ENCODE results near the gene ADGRL4.
"Not testable (repeated sequence)": the region's sequence is repeated elsewhere in the genome, so short reads cannot be mapped to it uniquely, and the experiment has no call there.

Gene ADGRL4

DNA sequence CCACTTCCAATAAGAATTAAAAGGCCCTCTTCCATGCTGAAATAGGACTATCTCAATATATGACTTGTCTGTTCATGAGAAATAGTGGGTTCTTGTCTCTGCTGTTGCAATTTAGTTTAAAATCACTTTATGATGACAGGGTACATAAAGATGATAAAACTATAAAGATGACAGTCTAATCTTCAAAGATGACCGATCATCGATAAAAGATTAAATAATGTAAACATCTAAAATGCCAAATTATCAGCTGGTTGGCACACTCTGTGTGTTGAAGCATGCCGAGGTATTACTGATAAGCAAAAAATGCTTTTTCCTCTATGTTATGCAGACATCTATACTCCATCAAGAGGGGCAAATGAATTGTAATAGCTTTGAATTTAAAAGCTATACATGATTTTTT is 89.5 kb downstream of the ADGRL4 start:
- no peak for DNase-seq

DNA sequence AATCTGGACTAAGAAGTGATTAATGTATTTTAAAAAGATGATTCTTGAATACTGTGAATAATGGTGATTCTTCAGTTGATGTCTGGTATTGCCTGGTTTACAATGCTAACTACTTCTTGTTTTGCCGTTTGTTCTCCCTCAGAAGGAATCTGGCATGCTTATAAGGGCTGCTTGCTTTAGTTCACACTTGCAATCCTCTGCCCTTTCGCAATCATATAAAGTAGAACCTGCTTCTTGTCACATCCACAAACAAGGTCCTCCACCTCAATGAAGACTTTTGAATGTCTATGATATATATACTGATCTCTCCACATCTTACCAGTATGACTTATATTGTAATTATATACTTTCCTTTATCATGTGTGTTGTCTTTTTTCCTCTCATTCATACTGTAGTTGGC is 92.6 kb downstream of the ADGRL4 start:
- no peak for DNase-seq

DNA sequence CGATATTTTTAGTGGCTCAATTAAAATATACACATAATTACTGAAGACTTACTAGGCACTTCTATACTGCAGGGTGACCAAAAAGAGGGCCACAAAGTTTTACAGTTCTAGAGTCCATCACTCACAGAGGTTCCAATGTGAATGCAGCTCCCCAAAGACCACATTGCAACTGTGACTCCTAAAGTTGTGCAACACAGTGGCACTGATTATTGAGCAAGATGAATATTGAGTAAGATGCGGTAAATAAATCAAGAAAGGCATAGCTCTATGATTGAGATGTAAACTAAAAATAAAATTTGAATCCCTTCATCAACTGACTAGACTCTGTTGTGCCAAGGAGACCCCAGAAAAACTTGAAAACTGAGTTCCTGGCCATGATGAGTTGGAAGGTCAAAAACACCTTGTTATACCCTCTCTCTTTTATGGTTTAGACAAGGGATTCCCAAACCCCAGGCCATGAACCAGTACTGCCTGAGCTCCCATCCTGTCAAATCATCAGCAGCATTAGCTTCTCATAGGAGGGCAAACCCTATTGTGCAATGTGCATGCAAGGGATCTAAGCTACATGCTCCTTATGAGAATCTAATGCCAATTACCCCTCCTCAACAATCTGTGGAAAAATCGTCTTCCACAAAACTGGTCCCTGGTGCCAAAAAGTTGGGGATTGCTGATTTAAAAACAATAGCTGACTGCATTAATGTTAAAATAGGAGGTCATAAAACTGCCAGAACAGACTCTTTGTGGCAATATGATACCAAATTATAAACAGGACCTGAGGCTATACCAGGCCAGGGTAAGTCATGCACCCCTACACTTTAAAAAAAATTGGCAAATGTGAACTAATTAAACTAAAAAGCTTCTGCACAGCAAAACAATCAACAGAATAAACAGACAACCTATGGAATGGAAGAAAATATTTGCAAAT is 94.3 kb downstream of the ADGRL4 start:
- DNase-seq, result no peak

DNA sequence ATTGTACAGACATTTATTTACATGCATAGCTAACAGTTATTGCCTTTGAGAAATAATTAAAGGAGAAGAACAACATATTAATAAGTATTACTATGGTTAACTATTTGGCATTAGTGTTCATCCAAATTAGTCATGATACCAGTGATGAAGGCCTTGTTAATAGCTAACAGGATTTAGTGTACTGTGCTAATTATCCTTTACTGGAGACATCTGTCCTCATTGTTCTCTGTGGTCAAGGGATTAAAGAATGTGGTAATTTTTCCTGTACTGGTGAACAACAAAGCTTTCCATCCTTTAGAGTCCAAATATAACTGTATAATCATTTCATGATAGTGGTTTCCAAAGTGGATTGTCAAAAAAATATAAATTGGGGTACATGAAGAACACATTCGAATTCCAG is 103.9 kb downstream of the ADGRL4 start:
- no peak for DNase-seq

DNA sequence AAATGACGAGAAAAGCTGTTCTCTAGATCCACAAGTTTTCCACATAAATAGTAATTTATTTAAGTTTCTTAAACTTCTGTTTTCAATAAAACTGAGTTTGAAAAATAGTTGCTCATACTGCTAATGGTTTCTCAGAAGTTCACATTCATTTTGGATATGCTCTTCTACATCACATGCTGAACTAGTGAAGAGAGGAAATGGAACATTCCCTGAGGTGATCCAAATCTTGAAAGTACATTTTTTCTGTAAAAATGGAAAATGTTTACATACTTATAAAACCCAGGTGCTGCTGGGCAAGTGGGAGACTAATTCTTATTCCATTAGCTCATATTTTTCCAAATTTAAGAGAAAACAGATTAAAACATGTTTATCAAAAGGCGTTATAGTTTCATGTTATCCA is 111.7 kb downstream of the ADGRL4 start:
- DNase-seq, result no peak

DNA sequence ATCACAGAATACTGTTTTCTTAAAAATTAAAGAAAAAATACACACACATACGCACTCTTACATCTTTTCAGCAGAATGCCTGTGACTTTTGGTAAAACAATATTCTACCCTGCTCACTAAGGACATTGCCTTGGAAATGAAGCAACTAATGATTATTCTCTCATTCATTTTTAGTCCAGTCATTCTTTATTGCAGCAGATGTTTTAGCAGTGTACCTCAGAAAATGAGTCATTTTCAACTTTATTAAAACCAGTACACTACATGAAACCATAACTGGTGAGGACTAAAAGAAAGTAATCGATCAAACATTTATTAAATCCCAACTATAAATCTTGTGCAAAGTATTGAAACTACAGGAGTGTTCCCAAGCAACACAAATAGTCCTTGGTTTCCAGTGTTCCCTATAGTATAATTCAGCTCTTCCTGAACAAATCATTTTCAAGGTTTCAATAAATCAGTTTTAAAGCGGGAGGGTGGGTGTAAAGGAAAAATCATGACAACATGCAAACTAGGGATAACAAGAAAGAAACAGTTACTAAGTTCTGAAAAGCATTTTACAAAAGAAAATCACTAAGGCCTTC is 114.2 kb downstream of the ADGRL4 start:
- no peak for DNase-seq

DNA sequence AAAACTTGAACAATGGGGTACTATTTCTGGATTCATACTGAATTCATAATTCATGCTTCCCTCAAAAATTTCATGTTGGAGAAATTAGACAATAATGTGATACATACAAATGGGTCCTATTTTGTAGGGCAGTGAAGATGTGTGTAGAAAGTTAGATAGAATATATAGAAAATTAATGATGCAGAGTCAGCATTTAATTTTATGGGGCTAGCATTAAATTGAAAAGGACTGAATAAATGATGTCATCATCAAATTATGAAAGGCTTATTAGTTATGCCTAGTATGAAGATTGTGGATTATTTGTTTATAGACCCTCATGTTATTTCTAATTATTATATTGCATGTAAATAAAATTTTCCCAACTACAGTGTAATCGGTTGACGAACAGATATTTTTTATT is 119.1 kb downstream of the ADGRL4 start:
- no peak for DNase-seq

DNA sequence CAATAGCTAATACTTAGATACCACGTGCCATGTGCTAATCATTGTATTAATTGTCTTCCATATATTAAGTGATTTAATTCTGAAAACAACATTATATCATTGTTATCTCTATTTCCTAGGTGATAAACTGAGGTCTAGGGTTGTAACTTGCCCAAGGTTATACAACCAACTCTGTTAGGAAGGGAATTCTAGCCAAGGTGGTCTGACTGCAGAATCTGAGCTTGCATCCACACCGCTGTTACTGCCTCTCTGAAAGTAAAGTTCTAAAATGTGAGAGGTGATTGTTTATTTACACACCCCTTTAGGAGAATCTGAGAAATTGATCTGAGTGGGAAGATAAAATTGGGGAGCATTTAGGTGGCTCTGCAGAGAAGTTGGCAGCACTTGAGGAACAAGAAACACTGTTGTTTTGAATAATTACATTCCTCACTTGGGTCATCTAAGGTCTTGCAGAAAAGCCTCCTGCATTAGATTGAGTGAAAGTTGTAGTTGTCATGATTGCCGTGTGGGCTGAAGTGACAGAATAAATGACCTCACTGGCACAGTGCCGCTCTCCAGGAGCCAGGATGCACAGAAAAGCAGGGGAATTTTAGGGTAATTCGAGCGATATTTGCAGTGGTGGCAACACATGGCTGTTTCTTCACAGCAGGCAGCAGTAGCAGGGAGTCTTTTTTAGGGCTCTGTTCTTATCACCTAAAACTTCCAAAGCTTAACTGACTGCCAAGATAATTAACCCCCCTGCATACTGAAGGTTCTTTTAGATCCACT is 121.7 kb downstream of the ADGRL4 start:
- no peak for DNase-seq

DNA sequence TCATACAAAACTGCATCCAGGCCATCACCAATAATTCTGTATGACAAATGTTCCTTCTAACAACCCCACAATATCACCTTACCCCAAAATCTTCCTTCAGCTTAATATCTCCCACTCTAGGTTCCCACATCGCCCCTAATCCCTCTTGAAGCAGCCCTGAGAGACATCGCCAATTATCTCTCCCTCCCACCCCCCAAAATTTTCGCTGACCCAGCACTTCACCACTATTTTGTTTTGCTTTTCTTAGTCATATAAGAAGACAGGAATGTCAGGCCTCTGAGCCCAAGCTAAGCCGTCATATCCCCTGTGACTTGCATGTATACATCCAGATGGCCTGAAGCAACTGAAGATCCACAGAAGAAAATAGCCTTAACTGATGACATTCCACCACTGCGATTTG is 126.3 kb downstream of the ADGRL4 start:
- no peak for DNase-seq

DNA sequence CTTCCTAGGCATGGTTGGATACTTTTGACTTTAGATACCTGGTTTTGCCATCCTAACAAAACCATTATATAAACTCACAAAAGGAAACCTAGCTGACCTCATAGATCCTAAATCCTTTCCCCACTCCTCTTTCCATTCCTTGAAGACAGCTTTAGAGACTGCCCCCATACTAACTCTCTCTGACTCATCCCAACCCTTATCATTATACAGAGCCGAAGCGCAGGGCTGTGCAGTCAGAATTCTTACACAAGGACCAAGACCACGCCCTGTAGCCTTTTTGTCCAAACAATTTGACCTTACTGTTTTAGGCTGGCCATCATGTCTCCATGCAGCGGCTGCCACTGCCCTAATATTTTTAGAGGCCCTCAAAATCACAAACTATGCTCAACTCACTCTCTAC is 130.5 kb downstream of the ADGRL4 start:
- not testable (repeated sequence) for DNase-seq

DNA sequence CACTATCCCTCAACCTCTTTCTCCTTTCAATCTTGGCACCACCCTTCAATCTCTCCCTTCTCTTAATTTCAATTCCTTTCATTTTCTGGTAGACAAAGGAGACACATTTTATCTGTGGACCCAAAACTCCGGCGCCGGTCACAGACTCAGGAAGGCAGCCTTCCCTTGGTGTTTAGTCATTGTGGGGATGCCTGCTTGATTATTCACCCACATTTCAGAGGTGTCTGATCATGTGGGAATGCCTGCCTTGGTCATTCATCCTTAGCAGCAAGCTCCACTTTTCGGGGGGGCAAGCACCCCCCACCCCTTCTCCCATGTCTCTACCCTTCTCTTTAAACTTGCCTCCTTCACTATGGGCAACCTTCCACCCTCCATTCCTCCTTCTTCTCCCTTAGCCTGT is 133.7 kb downstream of the ADGRL4 start:
- DNase-seq, result not testable (repeated sequence)

DNA sequence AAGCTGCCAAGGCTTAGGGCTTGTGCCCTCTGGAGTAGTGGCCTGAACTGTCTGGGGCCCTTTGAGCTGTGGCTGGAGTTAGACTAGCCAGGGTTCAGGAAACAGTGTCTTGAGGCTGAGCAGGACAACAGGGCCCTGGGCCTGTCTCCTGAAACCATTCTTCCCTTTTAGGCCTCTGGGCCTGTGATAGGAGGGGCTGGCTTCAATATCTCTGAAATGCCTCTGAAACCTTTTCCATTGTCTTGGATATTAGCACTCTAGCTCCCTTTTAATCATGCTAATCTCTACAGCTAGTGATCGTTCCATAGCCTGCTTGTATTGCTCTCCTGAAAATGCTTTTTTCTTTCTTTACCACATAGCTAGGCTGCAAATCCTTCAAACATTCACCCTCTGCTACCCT is 135.3 kb downstream of the ADGRL4 start:
- no peak for DNase-seq

DNA sequence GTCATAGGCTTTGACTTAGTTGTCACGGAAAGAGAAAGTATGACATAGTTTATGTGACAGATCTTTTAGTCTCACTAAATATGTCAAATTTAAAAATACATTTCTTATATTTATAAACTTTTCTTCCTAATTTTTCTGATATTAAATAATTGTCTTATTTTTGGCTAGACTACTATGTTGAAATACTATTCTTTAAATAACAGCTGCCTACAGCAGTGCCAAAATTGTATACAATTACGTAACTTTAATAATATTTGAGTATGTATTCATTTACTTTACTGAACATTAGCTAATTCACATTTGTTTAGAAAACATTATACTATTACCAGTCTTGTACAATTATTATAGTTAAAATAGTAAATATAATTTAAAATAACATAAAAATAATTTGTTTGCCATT is 137.4 kb downstream of the ADGRL4 start:
- DNase-seq, result no peak

DNA sequence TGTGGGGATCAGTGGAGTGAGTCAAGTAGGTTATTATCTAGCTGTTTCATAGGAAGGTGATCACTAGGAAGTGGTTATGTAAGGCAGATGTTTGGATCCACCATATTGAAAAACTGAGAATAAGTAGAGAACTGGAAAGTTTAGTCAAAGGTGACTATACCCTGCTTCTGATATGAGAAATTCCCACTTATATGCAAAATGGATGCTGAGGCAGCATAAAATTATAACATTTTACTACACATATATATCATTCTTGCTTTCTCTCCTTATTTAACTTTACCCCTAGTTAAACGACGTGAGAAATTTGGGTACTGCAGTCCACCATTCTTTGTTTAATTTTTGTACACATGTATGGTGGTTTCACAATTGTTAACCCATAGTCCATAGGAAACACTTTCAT is 142.4 kb downstream of the ADGRL4 start:
- DNase-seq, result no peak

DNA sequence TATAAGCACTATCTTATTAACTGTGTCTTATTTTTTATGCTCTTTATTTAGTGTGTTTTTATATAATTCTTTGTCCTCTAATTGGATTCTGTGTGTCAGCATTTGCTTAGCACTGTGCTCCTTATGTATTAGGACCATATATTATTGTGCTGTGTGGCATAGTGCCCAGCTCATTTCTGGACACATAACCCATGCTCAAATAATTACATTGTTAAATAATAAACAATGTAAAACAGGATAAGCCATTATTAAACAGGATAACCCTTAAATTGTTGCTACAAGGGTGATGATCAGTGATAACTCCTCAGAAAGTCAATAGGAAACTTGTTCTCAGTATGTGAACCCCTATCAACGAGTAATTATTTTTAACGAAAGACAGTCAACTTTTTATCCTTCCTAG is 150.4 kb downstream of the ADGRL4 start:
- no peak for DNase-seq

DNA sequence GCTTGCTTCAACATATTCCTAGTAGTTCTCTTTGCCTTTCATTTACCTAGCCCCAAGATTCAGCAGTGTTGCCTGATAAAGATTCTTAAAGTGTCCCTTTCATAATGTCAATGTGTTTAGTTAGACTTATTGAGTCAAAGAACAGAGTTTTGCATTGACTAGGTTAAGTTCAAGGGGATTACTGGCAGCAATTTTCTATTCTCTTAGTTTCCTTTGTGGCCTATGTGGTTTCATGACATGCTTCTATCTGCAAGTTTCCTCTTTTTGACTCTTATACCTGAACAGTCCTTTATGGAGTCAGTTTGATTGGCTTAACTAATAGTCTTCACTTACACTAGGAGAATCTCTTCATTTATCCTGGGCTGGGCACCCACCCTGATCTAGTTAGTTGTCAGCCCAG is 151.3 kb downstream of the ADGRL4 start:
- no peak for DNase-seq

DNA sequence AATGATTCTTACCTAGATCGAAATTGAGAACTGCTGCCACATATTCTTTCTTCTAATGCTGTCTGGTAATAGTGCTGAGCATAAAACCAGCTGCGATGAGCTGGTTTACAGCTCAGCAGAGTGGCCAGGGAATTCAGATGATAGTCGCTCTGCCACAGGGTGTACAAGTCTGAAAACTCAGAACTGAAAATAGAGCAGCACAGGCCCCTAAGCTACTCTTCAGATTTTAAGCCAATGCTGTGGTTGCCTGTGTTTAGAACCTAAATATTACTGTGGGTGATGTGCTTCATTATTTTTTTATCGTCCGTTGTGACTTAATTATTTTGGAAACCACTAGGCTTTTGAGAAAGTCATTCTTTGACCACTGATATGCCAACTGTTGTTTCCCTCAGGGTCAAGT is 152.0 kb downstream of the ADGRL4 start:
- DNase-seq, result no peak

DNA sequence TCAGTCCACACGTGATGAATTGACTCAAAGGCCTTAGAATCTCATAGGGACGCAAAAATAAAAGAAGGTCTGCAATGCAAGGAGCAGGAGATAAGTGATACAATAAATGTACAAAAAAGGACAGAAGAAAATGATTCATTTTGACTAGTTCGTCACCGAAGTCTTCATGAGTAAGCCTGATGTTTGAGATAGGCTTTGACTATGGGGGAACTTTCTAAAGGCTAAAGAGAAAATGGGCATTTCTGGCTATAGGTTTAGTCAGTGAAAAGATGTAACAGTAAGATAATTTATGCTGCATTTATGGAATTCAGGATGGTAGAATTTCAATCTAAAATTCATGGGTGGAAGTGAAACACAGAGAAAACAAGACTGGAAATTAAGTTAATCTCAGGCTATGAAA is 163.0 kb downstream of the ADGRL4 start:
- no peak for DNase-seq

DNA sequence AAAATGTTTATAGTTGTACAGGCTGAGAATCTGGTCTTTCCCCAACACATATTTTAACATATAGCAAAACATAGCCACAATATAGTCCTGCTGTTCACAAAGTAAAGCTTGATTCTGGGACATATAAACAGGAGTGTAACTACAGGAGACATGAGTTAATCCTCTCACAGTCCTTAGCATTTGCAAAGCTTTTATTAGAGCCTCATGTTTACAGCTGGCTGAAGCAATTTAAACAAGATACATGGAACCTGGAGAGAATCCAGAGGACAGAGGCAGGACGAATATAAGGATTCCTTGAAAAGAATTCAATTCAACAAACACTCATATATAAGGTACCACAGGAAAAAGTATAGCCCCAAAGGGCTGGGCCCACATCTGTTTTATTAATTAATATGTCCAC is 163.4 kb downstream of the ADGRL4 start:
- DNase-seq, result no peak

DNA sequence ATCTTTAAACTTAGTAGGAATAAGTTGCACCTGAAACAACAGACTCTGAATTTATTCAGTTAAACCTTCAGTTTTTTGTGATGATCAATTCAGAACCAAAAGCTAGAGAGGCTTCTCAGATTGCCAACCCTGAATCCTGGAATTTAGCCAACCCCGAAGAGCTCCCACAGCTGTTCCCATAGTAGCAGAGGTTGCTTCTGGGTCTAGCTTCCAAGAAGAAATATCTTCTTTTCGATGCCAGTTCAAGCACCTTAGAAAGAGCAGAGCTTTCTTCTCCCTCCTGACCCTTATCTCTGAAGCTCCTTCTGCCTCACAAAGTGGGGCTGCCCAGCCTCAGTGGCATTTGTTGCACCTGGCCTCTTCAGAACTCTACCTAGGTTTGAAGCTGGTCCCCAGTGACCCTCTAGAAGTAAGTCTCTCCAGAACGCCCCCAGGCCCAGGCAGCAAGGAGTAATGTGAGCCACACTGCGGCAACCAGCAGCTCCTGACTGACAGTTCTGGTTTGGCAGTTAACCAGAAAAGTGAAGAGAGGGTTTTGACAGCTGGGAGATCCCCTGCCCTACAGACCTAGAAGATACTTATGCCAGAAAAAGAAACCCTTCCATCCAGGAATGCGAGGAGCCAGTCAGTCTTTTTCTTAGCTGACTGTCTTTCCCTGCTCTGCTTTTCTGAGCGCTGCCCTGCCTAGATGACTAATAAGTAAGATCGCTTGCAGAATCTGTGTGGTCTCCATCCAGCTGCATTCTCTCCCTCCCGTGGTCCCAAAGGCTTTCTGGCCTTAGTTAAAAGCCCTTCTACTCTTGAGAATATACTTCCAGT is 165.9 kb downstream of the ADGRL4 start:
- no peak for DNase-seq
